ENCODE measurements around the gene SUPT4H1. TPM values are rescaled to one million over a fixed set of nuclear protein-coding genes. Genes with fewer than 3 reads are reported as not detected.

Gene SUPT4H1
- total RNA-seq, 1 experiment from 2014 or later = 109 TPM

- Histone ChIP-seq H3K27ac (ENCODE audit: insufficient read length, low read depth, low read length) (no peak overlapping the region), H3K9ac (ENCODE audit: extremely low read depth, insufficient read length, low read length) (no peak overlapping the region), H4K5ac (ENCODE audit: insufficient read length, low read depth, low read length) (no peak overlapping the region), H2AFZ (ENCODE audit: low read length) (no peak overlapping the region), H2BK15ac (ENCODE audit: low read depth, low read length) (no peak overlapping the region), H2BK12ac (ENCODE audit: insufficient read length, low read depth, low read length) (no peak overlapping the region), H4K20me1 (ENCODE audit: control insufficient read depth, insufficient read depth, insufficient read length) (no peaks in the 10 kb centered on the region), H3K79me1 (ENCODE audit: insufficient read depth, low read depth, low read length, poor library complexity, severe bottlenecking) (no peaks in the 10 kb centered on the region), H4K91ac (ENCODE audit: insufficient read length, low read depth, low read length) (no peak overlapping the region), H3K79me2 (ENCODE audit: insufficient read depth, low read length) (no peaks in the 10 kb centered on the region), H3K23me2 (ENCODE audit: insufficient read length, low read depth, low read length, poor library complexity, severe bottlenecking) (no peaks in the 10 kb centered on the region), H3K4me2 (ENCODE audit: insufficient read depth, insufficient read length, low read length) (no peak overlapping the region), H3K23ac (ENCODE audit: insufficient read length, low read depth, low read length) (no peak overlapping the region), H2BK120ac (ENCODE audit: low read depth, low read length, poor library complexity, severe bottlenecking) (no peak overlapping the region), H3K9me3 (ENCODE audit: control insufficient read depth, low read depth, low read length) (no peaks in the 10 kb centered on the region), H3K4ac (ENCODE audit: low read depth, low read length) (no peak overlapping the region), H2AK5ac (ENCODE audit: insufficient read length, low read length) (no peak overlapping the region), H4K8ac (replicated peaks; ENCODE audit: insufficient read length, low read depth, low read length) (no peak overlapping the region), H3K56ac (ENCODE audit: insufficient read length, low read depth, low read length) (no peak overlapping the region), H2BK5ac (ENCODE audit: insufficient read length, low read length) (no peak overlapping the region), H3T11ph (ENCODE audit: low read length) (no peak overlapping the region), H3K27me3 (ENCODE audit: insufficient read depth, low read length) (no peaks in the 10 kb centered on the region), H2BK20ac (ENCODE audit: low read depth, low read length, poor library complexity, severe bottlenecking) (no peak overlapping the region), H3K18ac (ENCODE audit: insufficient read length, low read depth, low read length) (no peak overlapping the region), H3K14ac (ENCODE audit: insufficient read depth, low read length) (no peak overlapping the region), H3K4me1 (ENCODE audit: insufficient read depth, low read length) (no peaks in the 10 kb centered on the region)
- Mint-ChIP-seq H3K4me1 (peaks cover 5 to 30% of the 10 kb centered on the region in 2 experiments), H3K27me3 (ENCODE audit: low read depth) (peaks cover 5% of the 10 kb centered on the region), H3K9me3 (no peaks in the 10 kb centered on the region), H3K27ac (no peak overlapping the region), H3K4me3 (no peak overlapping the region), H3K36me3 (ENCODE audit: insufficient read depth in 1 of 3, low read depth in 3 of 3) (no peaks in the 10 kb centered on the region)
- no CpG with 5 or more reads among the region's 9 CpGs for WGBS (ENCODE audit: extremely low coverage, insufficient read length, low lambda C conversion rate)
- no peak for TF ChIP-seq CTCF (conservative IDR thresholded peaks at IDR 0.05)
- DNase-seq = no peak
These were observed 49.7 kb downstream of the SUPT4H1 start for GRCh38 chr17:58302171-58302918.

Data from H9 (cell line).